IPS DF 4.7 (cell line): ENCODE measurements around the gene SLC26A4.

Experiments
- DNase-seq: peaks from one replicate; pipeline ENCODE4 v3.0.0-alpha.2; 2013; ENCODE audit warnings: low spot score; ENCODE audit errors: extremely low read depth

The SLC26A4 gene

GRCh38 chr7:107659666-107660065 lies 962 bp upstream of the SLC26A4 start:
- no peak for DNase-seq

- DNase-seq = no peak
Measured at GRCh38 chr7:107661081-107661864, 645 bp downstream of the SLC26A4 start.

GRCh38 chr7:107661865-107662379 lies 1.3 kb downstream of the SLC26A4 start:
- no peak for DNase-seq

- no peak for DNase-seq
Measured at GRCh38 chr7:107663196-107663595, 2.6 kb downstream of the SLC26A4 start.

GRCh38 chr7:107666790-107667189 lies 6.2 kb downstream of the SLC26A4 start:
- no peak for DNase-seq

- DNase-seq = no peak
Measured at GRCh38 chr7:107667341-107667740, 6.7 kb downstream of the SLC26A4 start.

GRCh38 chr7:107668296-107668695 lies 7.7 kb downstream of the SLC26A4 start:
- no peak for DNase-seq

- DNase-seq = no peak
Measured at GRCh38 chr7:107672183-107672582, 11.6 kb downstream of the SLC26A4 start.

GRCh38 chr7:107676249-107676648 lies 15.6 kb downstream of the SLC26A4 start:
- no peak for DNase-seq

GRCh38 chr7:107678110-107678753 lies 17.6 kb downstream of the SLC26A4 start:
- no peak for DNase-seq

GRCh38 chr7:107680478-107680877 lies 19.9 kb downstream of the SLC26A4 start:
- no peak for DNase-seq

GRCh38 chr7:107682886-107683285 lies 22.3 kb downstream of the SLC26A4 start:
- DNase-seq = no peak

- no peak for DNase-seq
Measured at GRCh38 chr7:107684287-107684686, 23.7 kb downstream of the SLC26A4 start.

- no peak for DNase-seq
Measured at GRCh38 chr7:107684947-107685463, 24.4 kb downstream of the SLC26A4 start.

- no peak for DNase-seq
Measured at GRCh38 chr7:107686816-107687387, 26.3 kb downstream of the SLC26A4 start.

- DNase-seq = no peak
Measured at GRCh38 chr7:107687656-107688055, 27.0 kb downstream of the SLC26A4 start.

GRCh38 chr7:107689553-107689952 lies 28.9 kb downstream of the SLC26A4 start:
- DNase-seq = no peak

- no peak for DNase-seq
Measured at GRCh38 chr7:107690084-107690483, 29.5 kb downstream of the SLC26A4 start.

- no peak for DNase-seq
Measured at GRCh38 chr7:107690611-107691010, 30.0 kb downstream of the SLC26A4 start.

- DNase-seq = no peak
Measured at GRCh38 chr7:107691716-107692115, 31.1 kb downstream of the SLC26A4 start.

- no peak for DNase-seq
Measured at GRCh38 chr7:107692501-107692900, 31.9 kb downstream of the SLC26A4 start.

GRCh38 chr7:107693396-107693795 lies 32.8 kb downstream of the SLC26A4 start:
- no peak for DNase-seq
